ENCODE results near the gene PNLIPRP1.

Gene PNLIPRP1

DNA sequence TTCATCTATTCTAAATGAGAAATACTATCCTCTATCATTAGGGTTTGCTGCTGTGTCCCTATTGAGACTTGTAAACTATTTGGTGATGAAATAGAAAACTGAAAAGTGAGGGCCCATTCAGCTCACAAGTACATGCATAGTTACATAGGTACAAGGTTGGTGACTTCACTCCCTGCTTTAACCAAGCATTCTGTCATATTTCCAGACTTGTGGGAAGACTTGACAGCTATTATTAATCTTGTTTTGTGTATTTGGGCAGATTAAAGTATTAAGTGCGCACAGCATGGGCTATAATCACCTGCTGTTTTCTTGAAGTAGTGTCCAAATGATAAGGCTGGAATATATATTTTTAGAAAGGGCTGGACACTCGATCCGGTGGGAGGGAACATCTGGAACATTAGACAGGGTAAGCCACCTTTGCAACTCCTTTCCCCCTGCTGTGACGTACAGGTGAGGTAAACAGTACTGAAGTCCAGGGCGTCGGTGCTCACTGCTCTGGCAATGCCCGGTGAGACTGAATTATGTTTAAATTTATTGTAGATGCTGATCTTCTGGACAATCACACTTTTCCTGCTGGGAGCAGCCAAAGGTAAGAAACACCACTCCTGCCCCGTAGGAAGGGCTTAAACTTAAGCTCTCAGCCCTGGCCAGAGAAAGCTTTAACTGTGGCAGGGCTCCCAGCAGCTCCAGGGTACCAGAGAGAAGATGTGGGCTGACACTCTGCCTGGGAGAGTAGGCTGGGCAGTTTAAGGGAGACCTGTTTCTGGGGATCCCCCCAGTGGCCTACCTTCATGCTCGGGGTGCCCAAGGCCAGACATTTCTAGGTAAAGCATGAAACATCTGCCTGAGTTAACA lies at the start of gene PNLIPRP1:
Gene PNLIPRP1, plus strand, starts transcription at position 370 of the 855 bp plus-strand sequence. Its CDS starts 171 bp downstream, at position 541.
- Mint-ChIP-seq H3K9me3 (peaks cover 4% of the 10 kb centered on the region), H3K36me3 (ENCODE audit: insufficient read depth) (no peaks in the 10 kb centered on the region), H3K4me1 (no peaks in the 10 kb centered on the region), H3K27me3 (no peaks in the 10 kb centered on the region), H3K27ac (ENCODE audit: low read depth) (no peak within 1 kb of the TSS), H3K4me3 (no peak within 1 kb of the TSS)
- DNase-seq (ENCODE audit: low spot score in 2 of 2) (no peak), ATAC-seq (replicated peaks; ENCODE audit: extremely low read depth, poor library complexity, severe bottlenecking) (no peak)

DNA sequence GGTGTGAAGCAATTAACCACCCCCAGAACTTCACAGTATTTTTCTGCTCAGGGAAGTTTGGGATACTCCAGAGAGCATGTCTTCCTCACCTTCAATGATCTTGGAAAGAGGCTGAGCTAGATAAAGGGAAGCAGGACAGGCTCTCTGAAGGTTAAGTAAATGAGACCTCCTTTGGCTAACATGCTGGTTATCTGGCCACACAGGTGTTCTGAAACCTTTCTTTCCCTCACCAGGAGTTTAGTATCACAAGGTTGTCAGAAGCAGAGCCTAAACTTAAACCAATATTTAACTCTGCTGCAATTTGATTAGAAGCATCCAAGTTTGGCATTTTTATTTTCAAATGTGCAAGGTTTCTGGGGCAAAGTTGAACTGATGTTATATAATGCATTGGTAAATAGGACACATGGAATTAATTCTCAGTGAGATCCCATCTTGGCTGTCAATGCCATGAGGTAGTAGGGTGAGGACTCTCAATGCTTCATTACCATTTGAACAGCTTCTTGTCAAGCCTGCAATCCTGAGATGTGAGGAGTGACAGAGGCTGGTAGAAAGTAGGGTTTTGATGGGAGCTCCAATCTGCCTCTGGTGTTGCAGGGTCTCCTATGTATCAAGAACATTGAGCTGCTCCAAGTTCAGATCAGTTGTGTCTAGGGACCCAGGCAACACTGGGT lies 48.6 kb upstream of the PNLIPRP1 start:
- H3K4me1 Mint-ChIP-seq, result no peaks in the 10 kb centered on the region
- H3K36me3 Mint-ChIP-seq (ENCODE audit: insufficient read depth), result peaks cover 2% of the 10 kb centered on the region
- no peak overlapping the region for H3K4me3 Mint-ChIP-seq
- H3K27ac Mint-ChIP-seq (ENCODE audit: low read depth), result no peak overlapping the region
- peaks cover 22% of the 10 kb centered on the region for H3K9me3 Mint-ChIP-seq
- H3K27me3 Mint-ChIP-seq, result peaks cover 10% of the 10 kb centered on the region
- no peak for ATAC-seq (replicated peaks; ENCODE audit: extremely low read depth, poor library complexity, severe bottlenecking)
- no peak for DNase-seq (ENCODE audit: low spot score in 2 of 2)

DNA sequence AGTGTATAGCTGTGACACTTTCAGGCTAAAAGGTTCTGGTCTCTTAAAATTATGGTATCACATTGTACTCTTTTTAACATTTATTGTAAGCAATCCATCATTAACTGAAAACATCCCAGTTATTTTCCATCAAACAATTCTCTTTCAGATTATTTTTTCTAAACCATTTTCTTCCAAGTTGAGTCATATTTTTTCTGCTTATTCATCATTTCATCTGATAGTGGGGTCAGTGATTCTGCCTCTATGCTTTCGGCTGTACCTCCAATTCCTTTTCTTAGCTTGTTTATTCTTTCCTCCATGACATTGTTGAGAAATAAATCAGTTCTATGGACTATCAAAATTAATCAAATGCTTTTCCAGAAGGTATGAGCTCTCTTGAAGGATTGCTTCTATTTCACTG lies 45.6 kb upstream of the PNLIPRP1 start:
- ATAC-seq (replicated peaks; ENCODE audit: extremely low read depth, poor library complexity, severe bottlenecking) (no peak), DNase-seq (ENCODE audit: low spot score in 2 of 2) (no peak)
- Mint-ChIP-seq H3K27ac (ENCODE audit: low read depth) (no peak overlapping the region), H3K4me1 (no peaks in the 10 kb centered on the region), H3K27me3 (no peaks in the 10 kb centered on the region), H3K4me3 (no peak overlapping the region), H3K9me3 (peaks cover 13% of the 10 kb centered on the region), H3K36me3 (ENCODE audit: insufficient read depth) (peaks cover 2% of the 10 kb centered on the region)

DNA sequence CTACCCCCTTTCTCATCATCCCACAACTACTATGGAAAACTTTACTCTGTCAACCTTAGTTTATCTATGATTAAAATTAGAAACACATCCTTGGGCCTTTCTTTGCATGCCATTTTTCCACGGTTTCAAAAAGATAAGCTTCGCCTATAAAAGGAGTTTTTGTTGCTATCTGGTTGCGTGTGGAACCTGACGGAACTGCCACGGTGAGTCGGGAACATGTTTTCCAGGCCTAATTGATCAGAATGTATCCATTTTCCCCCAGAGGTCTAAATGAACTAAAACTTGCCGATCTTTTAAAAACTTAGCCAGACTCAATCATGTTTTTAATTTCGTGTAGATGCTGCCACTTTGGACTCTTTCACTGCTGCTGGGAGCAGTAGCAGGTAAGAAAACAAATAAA lies 45.0 kb upstream of the PNLIPRP1 start, which contains the start of gene PNLIP:
Gene PNLIP, plus strand, starts transcription at position 176 of the 400 bp plus-strand sequence. Its CDS starts 162 bp downstream, at position 338.
- H3K4me1 Mint-ChIP-seq, result no peaks in the 10 kb centered on the region
- DNase-seq (ENCODE audit: low spot score in 2 of 2) (no peak), ATAC-seq (replicated peaks; ENCODE audit: extremely low read depth, poor library complexity, severe bottlenecking) (no peak)
- H3K4me3 Mint-ChIP-seq, result no peak within 1 kb of the TSS
- no peak within 1 kb of the TSS for H3K27ac Mint-ChIP-seq (ENCODE audit: low read depth)
- H3K36me3 Mint-ChIP-seq (ENCODE audit: insufficient read depth), result peaks cover 2% of the 10 kb centered on the region
- no peaks in the 10 kb centered on the region for H3K27me3 Mint-ChIP-seq
- peaks cover 7% of the 10 kb centered on the region for H3K9me3 Mint-ChIP-seq

- DNase-seq (ENCODE audit: low spot score in 2 of 2), result no peak
- Mint-ChIP-seq H3K4me3 (no peak overlapping the region), H3K4me1 (no peaks in the 10 kb centered on the region), H3K9me3 (peaks cover 6% of the 10 kb centered on the region), H3K36me3 (ENCODE audit: insufficient read depth) (peaks cover 2% of the 10 kb centered on the region), H3K27me3 (no peaks in the 10 kb centered on the region), H3K27ac (ENCODE audit: low read depth) (no peak overlapping the region)
- ATAC-seq (replicated peaks; ENCODE audit: extremely low read depth, poor library complexity, severe bottlenecking), result no peak
These were observed 42.5 kb upstream of the PNLIPRP1 start for GRCh38 chr10:116548301-116548700.

DNA sequence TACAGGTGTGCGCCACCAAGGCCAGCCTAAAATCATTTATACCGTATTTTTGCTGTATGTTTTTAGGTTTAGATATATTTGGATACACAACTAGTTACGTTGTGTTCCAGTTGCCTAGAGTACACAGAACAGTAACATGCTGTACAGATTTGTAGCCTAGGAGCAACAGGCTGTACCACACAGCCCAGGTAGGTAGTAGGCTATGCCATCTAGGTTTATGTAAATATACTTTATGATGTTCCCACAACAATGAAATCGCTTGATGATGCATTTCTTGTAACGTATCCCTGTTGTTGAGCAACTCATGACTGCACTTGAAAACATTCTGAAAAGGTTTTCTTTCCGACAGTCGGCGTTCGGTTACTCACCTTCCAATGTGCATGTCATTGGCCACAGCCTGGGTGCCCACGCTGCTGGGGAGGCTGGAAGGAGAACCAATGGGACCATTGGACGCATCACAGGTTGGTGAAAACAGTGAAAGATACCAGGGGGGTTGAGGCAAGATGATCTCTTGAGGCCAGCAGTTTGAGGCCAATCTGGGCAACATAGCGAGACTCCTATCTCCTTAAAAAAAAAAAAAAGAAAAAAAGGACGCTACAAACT lies 37.3 kb upstream of the PNLIPRP1 start:
- DNase-seq (ENCODE audit: low spot score in 2 of 2) (no peak), ATAC-seq (replicated peaks; ENCODE audit: extremely low read depth, poor library complexity, severe bottlenecking) (no peak)
- Mint-ChIP-seq H3K36me3 (ENCODE audit: insufficient read depth) (no peaks in the 10 kb centered on the region), H3K27ac (ENCODE audit: low read depth) (no peak overlapping the region), H3K27me3 (no peaks in the 10 kb centered on the region), H3K4me3 (no peak overlapping the region), H3K4me1 (no peaks in the 10 kb centered on the region), H3K9me3 (no peaks in the 10 kb centered on the region)

DNA sequence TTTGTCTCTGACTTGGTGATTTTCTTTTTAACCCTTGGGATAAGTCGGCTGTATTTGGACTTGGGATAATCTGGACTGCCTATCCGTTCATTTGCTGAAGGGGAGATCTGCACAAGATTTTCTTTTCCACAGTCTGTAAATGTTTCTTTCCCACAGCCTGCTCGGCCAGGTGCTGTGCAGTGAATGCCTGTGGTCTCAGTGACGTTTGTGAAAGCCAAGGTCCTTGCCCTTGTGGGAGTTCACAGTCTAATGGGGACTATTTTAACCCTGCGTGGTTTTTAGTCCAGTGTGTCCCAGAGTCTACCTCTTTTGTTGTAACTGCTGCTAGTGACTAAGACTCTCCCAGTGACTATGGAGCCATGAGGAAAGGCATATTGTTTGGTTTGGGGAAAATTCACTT lies 36.1 kb upstream of the PNLIPRP1 start:
- no peaks in the 10 kb centered on the region for H3K27me3 Mint-ChIP-seq
- DNase-seq (ENCODE audit: low spot score in 2 of 2) (no peak), ATAC-seq (replicated peaks; ENCODE audit: extremely low read depth, poor library complexity, severe bottlenecking) (no peak)
- no peak overlapping the region for H3K4me3 Mint-ChIP-seq
- no peaks in the 10 kb centered on the region for H3K9me3 Mint-ChIP-seq
- no peaks in the 10 kb centered on the region for H3K4me1 Mint-ChIP-seq
- no peaks in the 10 kb centered on the region for H3K36me3 Mint-ChIP-seq (ENCODE audit: insufficient read depth)
- H3K27ac Mint-ChIP-seq (ENCODE audit: low read depth), result no peak overlapping the region

DNA sequence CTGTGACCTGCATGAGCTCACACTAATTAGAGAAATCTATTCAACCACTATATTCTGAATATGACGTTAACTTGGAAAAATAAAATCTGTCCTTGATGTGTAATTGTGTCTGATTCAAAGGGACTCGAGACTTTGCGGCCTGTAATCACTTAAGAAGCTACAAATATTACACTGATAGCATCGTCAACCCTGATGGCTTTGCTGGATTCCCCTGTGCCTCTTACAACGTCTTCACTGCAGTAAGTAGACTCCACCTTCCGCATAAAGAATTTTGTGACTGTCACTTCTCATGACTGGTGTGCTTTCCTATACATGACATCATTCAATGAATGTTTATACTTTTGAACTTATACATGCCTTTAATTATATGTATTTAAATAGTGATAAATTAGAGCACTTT lies 34.9 kb upstream of the PNLIPRP1 start:
- H3K27ac Mint-ChIP-seq (ENCODE audit: low read depth), result no peak overlapping the region
- H3K4me3 Mint-ChIP-seq, result no peak overlapping the region
- no peak for ATAC-seq (replicated peaks; ENCODE audit: extremely low read depth, poor library complexity, severe bottlenecking)
- H3K4me1 Mint-ChIP-seq, result no peaks in the 10 kb centered on the region
- H3K27me3 Mint-ChIP-seq, result no peaks in the 10 kb centered on the region
- no peak for DNase-seq (ENCODE audit: low spot score in 2 of 2)
- H3K9me3 Mint-ChIP-seq, result no peaks in the 10 kb centered on the region
- H3K36me3 Mint-ChIP-seq (ENCODE audit: insufficient read depth), result no peaks in the 10 kb centered on the region

DNA sequence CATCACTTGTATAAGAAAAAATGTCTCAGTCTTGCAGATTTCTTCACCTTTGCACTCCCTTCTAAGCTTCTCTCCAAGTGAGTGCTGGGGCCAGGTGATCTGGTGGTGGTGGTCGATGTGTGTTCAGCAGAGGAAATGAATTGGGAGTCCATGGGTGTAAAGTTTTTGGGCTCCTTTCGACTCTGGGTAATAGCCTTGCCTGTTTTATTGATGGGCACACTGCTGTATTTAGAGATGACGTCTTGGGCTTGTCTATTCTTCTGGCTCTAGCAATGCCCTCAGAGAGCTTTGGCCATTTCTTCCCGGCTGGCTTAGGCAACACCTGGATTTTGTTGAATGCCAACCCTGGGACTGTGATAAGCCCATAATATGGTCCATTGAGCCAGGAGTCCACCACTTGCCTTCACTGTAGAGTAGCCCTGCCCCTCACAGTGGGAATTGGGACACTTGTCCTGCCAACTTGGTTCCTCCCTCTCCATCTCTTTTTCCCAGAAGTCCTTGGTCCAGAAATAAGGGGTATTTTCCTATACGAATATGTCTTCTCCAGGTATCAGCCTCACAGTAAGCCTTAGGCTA lies 33.4 kb upstream of the PNLIPRP1 start:
- no peak overlapping the region for H3K4me3 Mint-ChIP-seq
- no peaks in the 10 kb centered on the region for H3K36me3 Mint-ChIP-seq (ENCODE audit: insufficient read depth)
- no peak for DNase-seq (ENCODE audit: low spot score in 2 of 2)
- H3K9me3 Mint-ChIP-seq, result no peaks in the 10 kb centered on the region
- no peaks in the 10 kb centered on the region for H3K4me1 Mint-ChIP-seq
- no peak overlapping the region for H3K27ac Mint-ChIP-seq (ENCODE audit: low read depth)
- no peak for ATAC-seq (replicated peaks; ENCODE audit: extremely low read depth, poor library complexity, severe bottlenecking)
- peaks cover 7% of the 10 kb centered on the region for H3K27me3 Mint-ChIP-seq

- Mint-ChIP-seq H3K27ac (ENCODE audit: low read depth) (no peak overlapping the region), H3K27me3 (peaks cover 10% of the 10 kb centered on the region), H3K36me3 (ENCODE audit: insufficient read depth) (no peaks in the 10 kb centered on the region), H3K4me1 (no peaks in the 10 kb centered on the region), H3K9me3 (no peaks in the 10 kb centered on the region), H3K4me3 (no peak overlapping the region)
- ATAC-seq (replicated peaks; ENCODE audit: extremely low read depth, poor library complexity, severe bottlenecking) (no peak), DNase-seq (ENCODE audit: low spot score in 2 of 2) (no peak)
These were observed 25.2 kb upstream of the PNLIPRP1 start for GRCh38 chr10:116565534-116565933.

DNA sequence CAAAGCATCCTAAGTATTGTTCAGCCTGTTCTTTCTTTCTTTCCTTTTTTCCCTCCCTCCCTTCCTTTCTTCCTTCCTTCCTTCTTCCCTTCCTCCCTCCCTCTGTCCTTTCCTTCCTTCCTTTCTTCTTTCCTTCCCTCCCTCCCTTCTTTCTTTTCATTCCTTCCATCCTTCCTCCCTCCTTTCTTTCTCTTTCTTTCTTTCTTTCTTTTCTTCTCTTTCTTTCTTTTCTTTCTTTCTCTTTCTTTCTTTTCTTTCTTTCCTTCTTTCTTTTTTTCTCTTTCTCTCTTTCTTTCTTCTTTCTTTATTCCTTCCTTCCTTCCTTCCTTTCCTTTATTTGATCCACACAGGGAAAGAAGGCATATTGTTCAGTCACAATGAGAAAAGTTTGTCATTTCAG lies 23.8 kb upstream of the PNLIPRP1 start:
- no peak for ATAC-seq (replicated peaks; ENCODE audit: extremely low read depth, poor library complexity, severe bottlenecking)
- Mint-ChIP-seq H3K9me3 (no peaks in the 10 kb centered on the region), H3K4me1 (no peaks in the 10 kb centered on the region), H3K27ac (ENCODE audit: low read depth) (no peak overlapping the region), H3K4me3 (no peak overlapping the region), H3K36me3 (ENCODE audit: insufficient read depth) (no peaks in the 10 kb centered on the region), H3K27me3 (peaks cover 8% of the 10 kb centered on the region)
- no peak for DNase-seq (ENCODE audit: low spot score in 2 of 2)

- peaks cover 4% of the 10 kb centered on the region for H3K27me3 Mint-ChIP-seq
- H3K27ac Mint-ChIP-seq (ENCODE audit: low read depth), result no peak overlapping the region
- no peaks in the 10 kb centered on the region for H3K36me3 Mint-ChIP-seq (ENCODE audit: insufficient read depth)
- H3K4me3 Mint-ChIP-seq, result no peak overlapping the region
- no peaks in the 10 kb centered on the region for H3K4me1 Mint-ChIP-seq
- ATAC-seq (replicated peaks; ENCODE audit: extremely low read depth, poor library complexity, severe bottlenecking) (no peak), DNase-seq (ENCODE audit: low spot score in 2 of 2) (no peak)
- no peaks in the 10 kb centered on the region for H3K9me3 Mint-ChIP-seq
These were observed 23.4 kb upstream of the PNLIPRP1 start for GRCh38 chr10:116567335-116567734.
